HG02885 (cell line): Measurements from ENCODE around the gene GAD1.

Experiments
- ATAC-seq: cut with Tn5 transposase; IDR thresholded peaks from one replicate; pipeline ENCODE4 v1.9.1; 2021; ENCODE audit warnings: mild to moderate bottlenecking; ENCODE audit not compliant: unreplicated experiment, poor library complexity

Gene GAD1

DNA sequence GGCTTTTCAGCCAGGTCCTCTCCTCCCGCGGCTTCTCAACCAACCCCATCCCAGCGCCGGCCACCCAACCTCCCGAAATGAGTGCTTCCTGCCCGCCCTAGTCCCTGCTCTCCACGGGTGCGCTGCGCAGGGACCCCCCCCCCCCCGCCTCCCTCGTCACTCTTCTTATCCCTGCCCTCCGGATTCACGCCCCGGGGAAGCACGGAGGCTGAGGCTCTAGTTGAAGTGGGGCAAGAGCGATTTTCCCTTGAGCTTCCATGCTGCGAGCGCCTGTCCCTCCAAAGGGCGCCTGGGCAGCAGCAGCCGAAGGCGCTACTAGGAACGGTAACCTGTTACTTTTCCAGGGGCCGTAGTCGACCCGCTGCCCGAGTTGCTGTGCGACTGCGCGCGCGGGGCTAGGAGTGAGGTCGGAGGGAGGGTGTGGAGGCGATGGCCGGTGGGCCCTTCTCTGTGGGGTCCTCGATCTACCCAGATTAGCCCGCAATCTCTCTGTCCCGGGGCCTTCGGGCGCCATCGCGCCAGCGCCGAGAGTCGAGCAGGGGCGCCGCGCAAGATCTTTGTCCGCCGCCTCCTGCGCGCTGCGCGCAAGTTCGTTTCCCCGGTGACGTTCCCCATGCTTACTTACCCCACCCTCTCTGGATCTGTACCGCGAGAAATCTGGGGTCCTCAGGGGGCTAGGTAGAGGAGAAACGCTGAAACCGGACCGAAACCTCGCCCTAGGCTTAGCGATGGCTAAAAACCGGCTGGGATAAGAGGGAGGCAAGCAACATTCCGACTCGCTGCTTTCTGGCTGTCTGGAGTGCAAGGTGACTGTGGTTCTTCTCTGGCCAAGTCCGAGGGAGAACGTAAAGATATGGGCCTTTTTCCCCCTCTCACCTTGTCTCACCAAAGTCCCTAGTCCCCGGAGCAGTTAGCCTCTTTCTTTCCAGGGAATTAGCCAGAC is 677 bp downstream of the GAD1 start:
- ATAC-seq, result no peak

DNA sequence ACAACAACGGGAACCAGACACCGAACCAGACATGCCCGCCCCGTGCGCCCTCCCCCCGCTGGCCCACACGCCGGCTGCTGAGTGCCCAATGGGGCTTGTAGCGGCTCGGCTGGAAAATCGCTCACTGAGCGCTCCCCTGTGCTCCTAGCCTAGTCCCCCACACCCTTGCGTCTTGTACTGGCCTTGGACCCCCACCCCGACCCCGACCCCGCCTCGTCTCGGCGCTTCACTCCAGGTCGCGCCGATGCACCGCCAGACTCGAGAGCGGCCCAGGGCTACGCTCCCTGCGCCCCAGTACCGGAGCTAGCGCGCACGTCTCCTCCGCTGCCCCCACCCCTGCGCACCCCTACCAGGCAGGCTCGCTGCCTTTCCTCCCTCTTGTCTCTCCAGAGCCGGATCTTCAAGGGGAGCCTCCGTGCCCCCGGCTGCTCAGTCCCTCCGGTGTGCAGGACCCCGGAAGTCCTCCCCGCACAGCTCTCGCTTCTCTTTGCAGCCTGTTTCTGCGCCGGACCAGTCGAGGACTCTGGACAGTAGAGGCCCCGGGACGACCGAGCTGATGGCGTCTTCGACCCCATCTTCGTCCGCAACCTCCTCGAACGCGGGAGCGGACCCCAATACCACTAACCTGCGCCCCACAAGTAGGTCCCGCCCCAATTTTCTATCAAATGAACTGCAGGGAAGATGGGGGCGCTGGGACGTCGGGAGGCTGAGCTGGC is 1.5 kb downstream of the GAD1 start:
- no peak for ATAC-seq

DNA sequence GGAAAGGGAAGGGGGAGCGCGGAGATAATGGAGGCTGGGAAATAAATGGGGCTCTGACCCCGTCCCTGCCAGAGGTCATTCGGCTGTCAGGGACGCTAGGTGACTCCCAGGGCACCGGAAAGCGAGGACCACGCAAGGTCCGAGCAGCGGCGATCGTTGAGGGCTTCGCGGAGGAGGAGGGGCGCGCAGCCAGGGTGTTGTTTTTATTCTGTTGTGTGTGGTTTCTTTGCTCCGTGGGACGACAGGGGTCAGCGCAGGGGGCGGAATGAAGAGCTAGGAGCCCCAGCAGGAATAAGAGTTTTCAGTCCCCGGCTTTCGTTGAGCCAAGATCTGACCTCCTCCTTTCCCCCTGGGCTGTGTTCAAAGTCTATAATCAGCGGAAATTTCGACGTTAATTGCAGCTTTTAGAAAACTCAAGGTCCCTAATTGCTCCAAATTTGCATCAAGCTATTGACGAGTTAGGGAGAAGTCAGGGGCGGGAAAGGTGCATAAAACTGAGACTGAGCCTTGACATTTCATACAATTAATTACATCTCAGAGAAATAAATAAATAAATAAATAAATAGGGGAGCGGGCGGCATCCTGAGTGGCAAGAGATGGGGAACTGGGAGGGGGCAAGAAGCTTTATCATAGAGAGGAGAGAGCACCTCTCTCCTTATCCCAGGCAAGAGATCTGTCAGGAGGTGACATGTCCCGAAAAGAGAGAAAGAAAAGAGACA is 2.2 kb downstream of the GAD1 start:
- no peak for ATAC-seq

DNA sequence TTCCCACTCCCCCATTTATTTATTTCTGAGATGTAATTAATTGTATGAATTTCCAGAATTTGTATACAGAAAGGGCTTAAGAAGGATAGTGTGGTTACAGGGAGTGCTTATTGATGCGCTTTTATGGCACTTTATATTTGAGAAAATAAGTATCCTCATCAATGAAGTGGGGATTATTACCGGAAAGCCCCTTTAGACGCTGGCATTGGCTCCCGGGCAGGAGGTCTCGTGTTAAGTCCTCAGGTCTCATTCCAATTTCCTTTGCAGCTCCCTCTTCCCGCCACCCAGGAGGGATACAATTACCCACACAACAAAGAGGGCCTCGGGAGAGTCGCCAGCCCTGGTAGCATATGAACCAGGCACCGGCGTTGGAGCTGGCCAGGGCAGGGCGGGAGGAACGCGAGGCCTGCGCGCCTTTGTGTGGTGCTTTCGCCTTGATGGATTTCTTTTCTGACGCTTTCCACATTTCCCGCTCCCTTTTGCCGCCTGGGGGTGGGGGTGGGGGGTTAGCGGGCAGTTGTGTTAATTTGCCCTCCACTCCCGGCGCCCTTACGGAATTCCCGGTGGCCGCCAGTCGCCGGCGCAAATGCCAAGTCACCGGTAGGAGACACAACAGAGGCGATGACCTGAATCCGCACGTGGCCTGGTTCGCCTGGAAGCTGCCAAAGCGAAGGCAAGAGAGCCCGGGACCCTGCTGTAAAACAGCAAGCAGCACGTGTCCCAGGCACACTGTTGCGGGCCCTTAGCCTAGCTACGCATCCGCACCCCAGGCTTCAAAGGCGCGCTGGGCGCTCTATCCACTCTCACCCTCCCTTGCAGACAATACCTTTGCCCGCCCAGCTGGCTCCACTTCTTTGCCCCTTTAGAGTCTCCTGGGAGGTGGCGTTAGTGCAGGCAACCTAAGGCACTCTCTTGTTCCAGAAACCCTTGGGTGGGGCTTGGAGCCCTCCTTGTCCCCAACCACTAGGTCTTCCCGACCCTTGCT is 3.3 kb downstream of the GAD1 start:
- no peak for ATAC-seq

DNA sequence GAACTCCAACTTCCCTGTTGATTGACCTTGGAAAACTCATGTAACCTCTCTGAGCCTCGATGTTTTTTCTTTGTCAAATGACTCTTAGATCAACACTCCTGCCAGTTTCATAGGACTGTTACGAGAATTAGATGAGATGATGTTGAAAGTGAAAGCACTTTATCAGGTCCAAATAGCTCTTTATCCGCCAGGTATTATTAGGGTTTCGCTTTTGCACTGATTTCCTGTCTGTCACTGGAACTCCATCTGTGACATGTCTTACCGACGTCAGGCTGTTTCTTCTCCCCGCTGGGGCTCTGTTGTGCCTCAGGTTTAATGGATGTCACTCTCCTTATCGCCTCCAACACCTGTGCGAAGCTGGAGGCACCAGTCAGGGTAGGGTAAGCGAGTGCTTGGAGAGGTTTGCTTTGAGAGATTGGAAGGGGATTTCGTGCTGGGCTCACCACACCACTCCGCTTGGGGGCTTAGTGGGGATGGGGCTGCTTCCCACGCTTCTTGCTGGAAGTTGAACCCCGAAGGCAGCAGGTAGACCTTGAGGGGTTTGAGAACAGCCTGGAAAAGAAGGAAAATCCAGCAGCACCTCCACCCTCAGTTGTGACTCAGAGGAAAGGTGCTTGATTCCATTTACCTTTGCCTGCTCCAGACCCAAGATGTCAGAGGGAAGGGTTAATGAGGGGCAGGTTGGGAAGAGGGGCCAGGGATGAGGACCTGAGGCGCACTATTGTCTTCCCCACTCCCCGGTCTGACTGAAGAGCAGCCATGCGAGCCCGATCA is 4.3 kb downstream of the GAD1 start:
- ATAC-seq, result no peak

DNA sequence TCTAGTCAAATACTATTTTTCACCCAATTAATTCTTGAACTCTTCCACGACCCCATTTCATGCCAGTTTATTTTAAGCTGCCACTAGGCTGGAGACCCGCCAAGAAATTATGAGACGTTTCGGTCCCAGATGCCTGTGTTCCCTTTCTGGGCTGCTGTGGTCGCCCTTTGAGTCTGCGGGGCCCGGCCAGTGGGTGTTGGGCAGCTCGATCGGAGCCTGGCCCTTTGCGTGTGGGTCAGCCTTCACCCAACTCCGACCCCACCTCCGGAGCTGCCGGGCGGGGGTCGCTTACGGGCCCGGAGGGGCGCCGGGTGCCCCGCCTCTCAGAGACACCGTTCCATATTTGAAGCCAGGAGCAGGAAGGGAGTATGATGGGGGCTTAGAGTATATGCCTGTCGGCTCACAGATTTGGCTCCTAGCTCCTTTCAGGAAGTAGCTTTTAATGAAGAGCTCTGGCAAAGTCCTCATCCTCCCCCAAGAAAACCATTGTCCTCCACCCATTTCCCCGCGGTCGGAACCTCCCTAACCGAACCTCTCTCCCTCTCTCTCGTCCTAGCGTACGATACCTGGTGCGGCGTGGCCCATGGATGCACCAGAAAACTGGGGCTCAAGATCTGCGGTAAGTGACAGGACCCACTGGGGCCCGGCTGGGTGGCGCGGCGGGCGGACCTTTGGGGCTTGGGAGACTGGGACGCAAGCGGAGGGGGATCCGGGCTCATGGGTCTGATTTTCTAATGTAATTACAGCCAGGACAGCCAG is 5.0 kb downstream of the GAD1 start:
- no peak for ATAC-seq

DNA sequence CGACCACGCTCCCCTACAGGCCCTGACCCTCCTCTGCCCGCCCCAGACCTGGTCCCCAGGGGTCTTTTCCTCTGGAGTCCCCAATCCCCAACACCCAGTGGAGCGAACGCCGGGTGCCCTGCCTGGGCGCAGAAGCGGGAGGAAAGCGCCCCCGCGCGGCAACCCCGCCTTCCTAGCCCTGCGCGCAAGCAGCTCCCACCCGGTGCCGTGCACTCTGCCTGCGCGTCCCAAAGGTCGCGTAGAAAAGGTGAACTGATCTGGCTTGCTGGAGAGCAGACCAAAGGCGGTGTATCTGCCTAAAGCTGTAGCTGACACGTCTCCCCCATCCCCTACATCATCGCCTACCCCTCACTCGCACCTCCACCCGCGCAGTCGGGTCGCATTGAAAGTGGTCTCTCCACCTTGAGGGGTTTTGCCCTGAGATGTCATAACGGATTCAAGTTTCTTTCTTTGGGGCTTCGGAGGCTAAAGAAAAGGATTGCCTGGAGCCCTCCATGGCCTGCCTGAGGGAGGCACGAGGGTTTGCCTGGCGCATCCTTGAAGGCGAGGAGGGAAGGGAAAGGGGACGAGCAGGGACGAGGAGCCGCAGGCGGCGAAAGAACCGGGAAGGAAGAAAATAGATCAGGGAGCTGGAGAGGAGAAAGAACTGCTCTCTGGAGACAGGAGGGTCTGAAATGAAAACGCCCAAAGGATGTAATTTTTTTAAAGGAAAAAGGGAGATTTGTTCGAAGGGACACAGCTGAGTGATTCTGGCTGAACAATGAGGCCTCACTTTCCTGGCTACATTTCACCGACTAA is 5.8 kb downstream of the GAD1 start:
- ATAC-seq, result no peak

DNA sequence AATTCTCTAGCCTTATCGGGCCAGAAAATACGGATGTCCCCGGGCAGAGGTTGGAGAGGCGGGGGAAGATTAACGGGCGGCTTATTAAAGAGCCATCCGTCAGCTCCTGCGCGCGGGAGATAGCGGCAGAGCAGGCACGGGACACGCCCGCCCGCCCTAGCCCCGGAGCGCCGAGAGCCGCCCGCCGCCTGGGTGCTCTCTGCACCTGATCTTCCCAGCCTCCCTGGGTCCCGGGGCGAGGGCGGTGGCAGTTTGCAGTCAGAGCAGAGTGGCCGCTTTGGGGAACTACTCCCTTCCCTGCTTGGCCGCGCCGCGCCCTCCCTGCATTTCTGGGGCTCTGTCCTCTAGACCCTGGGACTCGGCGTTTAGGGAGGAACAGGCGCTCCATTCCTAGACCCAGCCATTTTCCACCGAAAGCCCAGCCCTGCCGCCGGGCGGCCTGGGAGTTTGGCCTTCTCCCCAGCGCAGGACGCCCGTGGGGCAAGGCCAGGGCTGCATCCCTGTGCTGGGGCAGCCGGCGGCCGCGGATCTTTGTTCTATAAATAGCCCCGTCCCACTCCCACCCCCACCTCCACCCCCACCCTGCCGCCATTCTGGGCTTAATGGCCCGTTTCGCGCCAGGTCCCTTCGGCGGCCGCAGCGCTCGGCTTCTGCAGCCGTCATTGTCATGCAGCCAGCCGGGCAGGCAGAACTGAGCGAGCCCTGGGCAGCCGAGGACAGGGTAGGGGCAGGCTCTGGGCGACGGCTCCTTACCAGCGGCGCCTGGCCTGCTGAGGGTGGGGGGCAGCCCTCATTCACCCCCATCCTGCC is 6.6 kb downstream of the GAD1 start:
- ATAC-seq, result no peak

DNA sequence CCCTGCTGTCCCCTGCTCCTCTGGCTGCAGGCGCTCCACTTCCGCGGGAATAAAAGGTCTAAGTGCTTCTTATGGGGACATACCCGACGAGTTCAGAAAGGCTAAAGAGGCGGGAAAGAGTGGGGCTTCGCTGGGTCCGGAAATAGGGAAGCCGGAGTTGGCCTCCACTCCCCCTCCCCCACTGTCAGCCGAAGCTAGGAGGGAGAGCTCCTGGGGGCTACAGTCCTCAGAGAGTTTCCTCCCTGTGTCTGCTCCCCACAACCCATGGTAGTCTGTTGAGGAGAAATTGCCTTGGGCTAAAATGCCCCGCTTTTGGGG is 7.2 kb downstream of the GAD1 start:
- ATAC-seq, result no peak

DNA sequence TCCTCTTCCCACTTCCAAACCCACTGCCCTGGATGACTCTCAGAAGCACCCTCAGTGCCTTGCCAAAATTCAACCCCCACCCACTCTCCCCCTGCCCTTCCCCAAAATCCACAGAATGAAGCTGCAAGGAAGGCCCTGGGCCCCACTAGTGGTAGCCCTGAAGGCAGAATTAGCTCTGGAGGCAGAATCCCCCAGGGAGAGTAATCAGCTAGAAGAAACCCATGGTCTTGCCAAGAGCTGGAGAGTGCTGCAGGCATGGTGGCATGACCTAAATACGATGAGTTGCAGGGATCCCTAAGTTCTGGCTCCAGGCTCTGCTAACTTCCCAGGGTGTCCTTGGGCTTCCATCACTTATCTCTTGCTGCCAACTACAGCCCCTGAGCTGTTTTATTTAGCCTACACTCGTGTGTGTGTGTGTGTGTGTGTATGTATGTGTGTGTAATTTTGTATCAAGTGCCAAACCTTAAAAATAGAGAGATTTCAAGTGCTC is 7.9 kb downstream of the GAD1 start:
- ATAC-seq, result no peak

DNA sequence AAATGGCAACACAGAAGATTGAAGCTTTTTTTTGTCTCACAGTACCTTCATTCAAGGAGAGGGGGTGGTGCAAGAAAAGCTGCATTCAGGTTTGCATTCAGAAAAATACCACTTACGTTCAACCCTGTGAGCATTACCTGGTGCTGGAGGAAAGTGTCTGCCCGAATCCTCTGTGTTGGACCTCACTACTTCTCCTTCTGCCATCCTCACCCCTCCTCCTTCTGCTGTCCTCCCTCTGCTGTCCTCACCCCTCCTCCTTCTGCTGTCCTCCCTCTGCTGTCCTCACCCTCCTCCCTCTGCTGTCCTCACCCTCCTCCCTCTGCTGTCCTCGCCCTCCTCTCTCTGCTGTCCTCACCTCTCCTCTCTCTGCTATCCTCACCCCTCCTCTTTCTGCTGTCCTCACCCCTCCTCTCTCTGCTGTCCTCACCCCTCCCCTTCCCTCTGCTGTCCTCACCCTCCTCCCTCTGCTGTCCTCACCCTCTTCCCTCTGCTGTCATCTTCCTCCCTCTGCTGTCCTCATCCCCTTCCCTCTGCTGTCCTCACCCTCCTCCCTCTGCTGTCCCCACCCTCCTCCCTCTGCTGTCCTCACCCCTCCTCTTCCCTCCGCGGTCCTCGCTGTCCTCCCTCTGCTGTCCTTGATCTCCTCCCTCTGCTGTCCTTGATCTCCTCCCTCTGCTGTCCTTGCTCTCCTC is 11.3 kb downstream of the GAD1 start:
- ATAC-seq, result no peak

DNA sequence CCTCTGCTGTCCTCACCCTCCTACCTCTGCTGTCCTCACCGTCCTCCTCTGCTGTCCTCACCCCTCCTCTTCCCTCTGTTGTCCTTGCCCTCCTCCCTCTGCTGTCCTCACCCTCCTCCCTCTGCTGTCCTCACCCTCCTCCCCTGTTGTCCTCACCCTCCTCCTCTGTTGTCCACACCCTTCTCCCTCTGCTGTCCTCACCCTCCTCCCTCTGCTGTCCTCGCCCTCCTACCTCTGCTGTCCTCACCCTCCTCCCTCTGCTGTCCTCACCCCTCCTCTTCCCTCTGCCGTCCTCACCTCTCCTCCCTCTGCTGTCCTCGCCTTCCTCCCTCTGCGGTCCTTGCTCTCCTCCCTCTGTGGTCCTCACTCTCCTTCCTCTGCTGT is 11.8 kb downstream of the GAD1 start:
- no peak for ATAC-seq

DNA sequence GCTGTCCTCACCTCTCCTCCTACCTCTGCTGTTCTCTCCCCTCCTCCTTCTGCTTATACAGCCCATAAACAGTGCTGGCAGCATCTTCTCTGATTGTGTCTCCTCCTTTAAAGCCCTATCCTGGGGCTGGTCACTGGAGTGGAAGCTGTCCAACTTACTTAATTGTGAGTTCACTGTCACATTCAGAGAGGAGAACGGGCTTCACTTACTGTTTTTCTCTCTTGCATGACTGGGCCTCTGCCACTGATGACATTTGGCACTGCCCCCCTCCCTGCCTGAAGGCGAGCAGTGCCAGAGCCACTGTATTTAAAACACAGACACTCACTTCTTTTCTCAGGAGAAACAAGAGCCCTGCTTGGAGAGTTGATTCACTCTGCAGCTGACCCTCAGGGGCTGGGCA is 12.3 kb downstream of the GAD1 start:
- no peak for ATAC-seq

DNA sequence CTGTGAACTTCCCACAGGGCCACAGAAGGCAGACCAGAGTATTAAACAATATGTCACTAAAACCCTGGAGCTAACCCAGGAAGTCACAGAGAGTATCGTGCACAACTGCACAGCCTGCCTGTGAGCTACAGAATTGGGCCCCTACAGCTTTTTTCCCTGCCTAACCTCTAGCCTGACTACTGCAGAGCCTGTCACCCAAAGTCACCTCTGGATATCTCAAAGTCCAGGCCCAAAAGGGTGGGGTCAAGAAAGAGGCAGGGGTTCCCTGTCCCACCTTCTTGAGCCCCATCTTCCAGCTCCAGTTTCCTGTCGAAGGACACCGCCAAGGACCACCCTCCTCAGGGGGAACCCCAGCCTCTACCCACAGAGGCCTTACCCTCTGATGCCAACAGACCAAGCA is 13.5 kb downstream of the GAD1 start:
- ATAC-seq, result no peak

DNA sequence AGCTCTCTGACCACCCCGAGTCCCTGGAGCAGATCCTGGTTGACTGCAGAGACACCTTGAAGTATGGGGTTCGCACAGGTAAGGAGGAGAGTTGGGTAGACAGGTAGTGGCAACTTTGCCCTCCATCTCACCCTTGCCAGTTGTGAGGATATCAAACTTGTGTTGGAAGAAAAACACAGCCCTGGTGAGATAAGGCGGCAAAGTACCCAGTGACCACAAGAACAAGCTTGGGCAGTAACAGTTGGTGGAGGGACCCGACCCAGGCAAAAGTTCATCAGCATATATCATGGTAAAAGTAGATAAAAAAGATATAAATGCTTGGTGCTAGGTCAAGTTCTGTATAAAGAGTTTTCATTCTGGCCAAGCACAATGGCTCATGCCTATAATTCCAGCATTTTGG is 14.4 kb downstream of the GAD1 start:
- no peak for ATAC-seq

DNA sequence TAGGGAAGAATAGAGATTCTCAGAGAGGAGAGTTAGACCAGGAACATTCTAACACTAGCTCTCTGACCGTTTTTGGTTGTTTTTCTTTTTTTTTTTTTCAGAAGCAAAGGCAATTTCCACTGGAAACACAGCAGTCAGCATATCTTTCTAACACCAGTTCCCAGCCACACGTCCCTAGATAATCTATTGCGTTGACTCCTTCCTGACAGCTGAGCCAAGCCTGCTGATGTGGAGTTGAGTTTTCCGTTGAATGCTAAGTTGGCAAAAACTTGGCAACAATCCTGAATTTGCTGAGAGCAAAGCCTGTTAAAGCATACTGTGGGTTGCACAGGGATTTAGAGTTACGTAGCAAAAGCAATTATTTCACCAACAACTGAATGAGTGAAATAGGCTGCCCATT is 19.3 kb downstream of the GAD1 start:
- no peak for ATAC-seq
